Spleen (tissue), 11 donors: ENCODE measurements around the gene COTL1. TPM values are rescaled to one million over a fixed set of nuclear protein-coding genes. Genes with fewer than 3 reads are reported as not detected.
A peak's percentile ranks its signal among the peaks of the same experiment; 100 is the strongest.
"Not testable (repeated sequence)": the region's sequence is repeated elsewhere in the genome, so short reads cannot be mapped to it uniquely, and the experiment has no call there.

ENCODE experiments used
- DNase-seq: peaks from one replicate; pipeline ENCODE4 v3.0.0-alpha.2; 2020
- H3K27ac ChIP-seq, 8 donors: fragments of 200-600 bp; sonication (generic) in 7 of 8; 1 replicate in 4 of 8; 2 replicates in 4 of 8; pipeline versions ENCODE4 v1.5.0 to v1.8.0; 2016 to 2021; ENCODE audit warnings: inconsistent platforms in 4 of 8, mild to moderate bottlenecking in 4 of 8, moderate library complexity in 1 of 8
- H3K27me3 ChIP-seq, 7 donors: fragments of 200-600 bp; sonication (generic) in 6 of 7; replicated peaks in 1 of 7; 1 replicate in 4 of 7; 2 replicates in 3 of 7; pipeline versions ENCODE4 v1.5.0 to v1.8.0; 2016 to 2021; ENCODE audit warnings: inconsistent platforms in 3 of 7, mild to moderate bottlenecking in 1 of 7
- H3K36me3 ChIP-seq, 6 donors: fragments of 200-600 bp; sonication (generic) in 5 of 6; 1 replicate in 4 of 6; 2 replicates in 2 of 6; pipeline versions ENCODE4 v1.5.0 to v1.8.0; 2016 to 2021; ENCODE audit warnings: inconsistent platforms in 2 of 6
- H3K4me1 ChIP-seq, 6 donors: fragments of 200-600 bp; sonication (generic) in 5 of 6; 1 replicate in 3 of 6; 2 replicates in 3 of 6; pipeline versions ENCODE4 v1.5.0 to v1.8.0; 2016 to 2021; ENCODE audit warnings: inconsistent platforms in 3 of 6
- H3K4me3 ChIP-seq, 8 donors: fragments of 200-600 bp; sonication (generic) in 7 of 8; 1 replicate in 4 of 8; 2 replicates in 4 of 8; pipeline versions ENCODE4 v1.5.0 to v1.8.0; 2016 to 2021; ENCODE audit warnings: inconsistent platforms in 4 of 8, mild to moderate bottlenecking in 4 of 8, moderate library complexity in 2 of 8
- H3K9me3 ChIP-seq, 8 donors: fragments of 200-600 bp; sonication (generic) in 7 of 8; 1 replicate in 4 of 8; 2 replicates in 4 of 8; pipeline versions ENCODE4 v1.5.0 to v1.8.0; 2016 to 2021; ENCODE audit warnings: inconsistent platforms in 4 of 8
- CTCF ChIP-seq, 11 experiments: fragments of 200-600 bp in 7 of 11; fragments of 450-650 bp in 4 of 11; sonication (generic) in 4 of 11; IDR thresholded peaks in 8 of 11; conservative IDR thresholded peaks in 3 of 11; 1 replicate in 7 of 11; 2 replicates in 4 of 11; pipeline versions ENCODE4 v1.4.0 to v1.8.0; 2016 to 2021; ENCODE audit warnings: antibody characterized with exemption in 11 of 11, inconsistent platforms in 4 of 11, mild to moderate bottlenecking in 1 of 11
- POLR2A ChIP-seq, 3 donors: fragments of 450-650 bp; IDR thresholded peaks; one replicate each; pipeline ENCODE4 v1.5.1; 2017; ENCODE audit warnings: antibody characterized with exemption in 3 of 3, mild to moderate bottlenecking in 1 of 3
- POLR2AphosphoS5 ChIP-seq, 3 donors: sonication (generic); formaldehyde crosslinking; IDR thresholded peaks; one replicate each; pipeline ENCODE4 v1.5.1; 2017; ENCODE audit warnings: antibody characterized with exemption in 3 of 3
- WGBS, 5 donors: extraction: QIAGEN DNeasy Blood & Tissue Kit in 3 of 5; methylation state at CpG; one replicate each; pipeline versions ENCODE4 v1.1.5 to v1.1.7; 2013 to 2018; 5-methylcytosine and 5-hydroxymethylcytosine counted together
- intact Hi-C: fragments of 100-400 bp; cut with DNase I; formaldehyde crosslinking; loops from one replicate; pipeline ENCODE4 v1.15.0; 2023; ENCODE audit warnings: low total_unique reads
- polyA plus RNA-seq, 3 donors: library from polyadenylated mRNA; stranded (reverse); fragments of 200-250 nt; gene quantifications; one replicate each; pipeline ENCODE4 v1.2.1, GENCODE V29; 2013
- total RNA-seq, 7 donors: library from RNA; depleted of rRNA in 3 of 7; stranded (reverse); fragments of >200 nt in 3 of 7; fragmentation: NEBNext Ultra II Directional in 4 of 7; extraction: Animal tissue kit (Norgen Biotek cat#: 25700) in 4 of 7; gene quantifications; one replicate each; pipeline versions ENCODE4 v1.1.0 to v1.2.1, GENCODE V29; 2016 to 2021
- donor health status: healthy with polysubstance abuse.
- donor health status: DM: no; HTN: no; CAD: no; lungs with moderate emphysema.
- donor health status: DM: no; HTN: no; CAD: no.
- donor health status: Bipolar disorder and iron deficiency.
- donor health status: healthy.
- donor health status: DM: no; HTN: no; CAD: no.
- donor health status: DM: yes; HTN: yes; CAD: no.

The COTL1 gene
- total and polyA plus RNA-seq, 10 donors, result 284 to 655 (median 397) TPM

GRCh38 chr16:84529607-84530006, 88.3 kb downstream of the COTL1 start:
- Histone ChIP-seq H3K27ac (no peak overlapping the region), H3K9me3 (peaks cover 0 to 11% (median 7%) of the 10 kb centered on the region in 8 donors), H3K4me1 (peaks cover 18 to 77% (median 58%) of the 10 kb centered on the region in 6 donors), H3K36me3 (no peaks in the 10 kb centered on the region), H3K4me3 (no peak overlapping the region), H3K27me3 (no peaks in the 10 kb centered on the region)
- intact Hi-C loops, result no loop called here
- no peak for DNase-seq
- 92 to 98% (median 94%) methylated on average over 3 of the region's 3 CpGs for WGBS, 5 donors
- TF ChIP-seq POLR2AphosphoS5 (IDR thresholded peaks at IDR 0.05), result no peak

- TF ChIP-seq POLR2AphosphoS5 (IDR thresholded peaks at IDR 0.05) (no peak), POLR2A (IDR thresholded peaks at IDR 0.05) (no peak), CTCF (IDR thresholded peaks at IDR 0.05 in 8 of 11, conservative IDR thresholded peaks at IDR 0.05 in 3 of 11) (no peak)
- peaks cover 17 to 77% (median 52%) of the 10 kb centered on the region in 6 donors for H3K4me1 ChIP-seq
- no peak overlapping the region for H3K4me3 ChIP-seq
- no peaks in the 10 kb centered on the region for H3K27me3 ChIP-seq
- WGBS, 5 donors, result 69 to 77% (median 73%) methylated on average over 6 of the region's 6 CpGs
- intact Hi-C loops, result no loop called here
- peaks cover 0 to 11% (median 7%) of the 10 kb centered on the region in 8 donors for H3K9me3 ChIP-seq
- DNase-seq, result no peak
- peak overlapping the region in 7 of 8 donors; percentile 45 to 82 (median 69) for H3K27ac ChIP-seq
- no peaks in the 10 kb centered on the region for H3K36me3 ChIP-seq
Measured at GRCh38 chr16:84528322-84528721, 89.6 kb downstream of the COTL1 start.

GRCh38 chr16:84527532-84528269, 90.2 kb downstream of the COTL1 start:
- no peak for DNase-seq
- no peak for TF ChIP-seq POLR2AphosphoS5 (IDR thresholded peaks at IDR 0.05)
- no peak for TF ChIP-seq CTCF (IDR thresholded peaks at IDR 0.05 in 8 of 11, conservative IDR thresholded peaks at IDR 0.05 in 3 of 11)
- no peak for TF ChIP-seq POLR2A (IDR thresholded peaks at IDR 0.05)
- Histone ChIP-seq H3K9me3 (peaks cover 0 to 11% (median 7%) of the 10 kb centered on the region in 8 donors), H3K4me3 (peak overlapping the region in 1 of 8 donors; percentile 8), H3K36me3 (no peaks in the 10 kb centered on the region), H3K4me1 (peaks cover 14 to 73% (median 47%) of the 10 kb centered on the region in 6 donors), H3K27me3 (no peaks in the 10 kb centered on the region), H3K27ac (peak overlapping the region in 7 of 8 donors; percentile 45 to 82 (median 69))
- 55 to 70% (median 59%) methylated on average over 11 of the region's 11 CpGs for WGBS, 5 donors
- intact Hi-C loops, result no loop called here

- no peaks in the 10 kb centered on the region for H3K36me3 ChIP-seq
- WGBS, 5 donors, result 40 to 59% (median 46%) methylated on average over 25 to 29 of the region's 29 CpGs
- no peaks in the 10 kb centered on the region for H3K27me3 ChIP-seq
- peaks cover 0 to 11% (median 7%) of the 10 kb centered on the region in 8 donors for H3K9me3 ChIP-seq
- H3K4me3 ChIP-seq, result no peak overlapping the region
- intact Hi-C loops, result no loop called here
- TF ChIP-seq CTCF (IDR thresholded peaks at IDR 0.05 in 8 of 11, conservative IDR thresholded peaks at IDR 0.05 in 3 of 11) (no peak), POLR2AphosphoS5 (IDR thresholded peaks at IDR 0.05) (peak in 2 of 3 donors; percentile 15 to 59)
- no peak for DNase-seq
- H3K27ac ChIP-seq, result peak overlapping the region in 7 of 8 donors; percentile 45 to 82 (median 69)
- H3K4me1 ChIP-seq, result peaks cover 12 to 66% (median 40%) of the 10 kb centered on the region in 6 donors
Measured at GRCh38 chr16:84526794-84527531, 90.9 kb downstream of the COTL1 start.

GRCh38 chr16:84524941-84525581, 92.8 kb downstream of the COTL1 start:
- H3K27me3 ChIP-seq, intact Hi-C loops, H3K9me3 ChIP-seq, H3K36me3 ChIP-seq, DNase-seq, H3K4me3 ChIP-seq: not testable (repeated sequence)
- Histone ChIP-seq H3K4me1 (peaks cover 9 to 58% (median 35%) of the 10 kb centered on the region in 6 donors), H3K27ac (peak overlapping the region in 1 of 8 donors; percentile 58)
- WGBS, 5 donors, result 86 to 94% (median 91%) methylated on average over 15 to 21 of the region's 21 CpGs
